HCT116 (cell line): ENCODE results near the gene OTOP2. TPM values are rescaled to one million over a fixed set of nuclear protein-coding genes. Genes with fewer than 3 reads are reported as not detected.

Experiments used
- ATAC-seq: fragments of 200-7000 bp; cut with Tn5 transposase; 2 replicates; pipeline ENCODE4 v1.9.1; 2020; ENCODE audit warnings: mild to moderate bottlenecking, moderate library complexity
- BruUV-seq: library from RNA; stranded (reverse); fragments of 400-500 nt; replicated peaks from 2 replicates; lab custom pipeline; 2021; lab: Mats Ljungman, UMichigan
- CTCF ChIA-PET: fragments of 300-600 bp; sonication (Branson Sonifier 250); formaldehyde crosslinking; loops from one replicate; lab custom pipeline; 2021; ENCODE audit warnings: antibody characterized with exemption; lab: Charles Lee
- POLR2A ChIA-PET: fragments of 300-600, 350-600 bp; sonication (Branson Sonifier 250); formaldehyde crosslinking; loops from one replicate; lab custom pipeline; 2021; ENCODE audit warnings: antibody characterized with exemption; lab: Charles Lee
- RAD21 ChIA-PET, 2 experiments: fragments of 300-600 bp; sonication (Branson Sonifier 250); formaldehyde crosslinking; loops; one replicate each; lab custom pipeline; 2023; ENCODE audit warnings: low total read pairs in 2 of 2; ENCODE audit not compliant: uncharacterized antibody in 2 of 2, unreplicated experiment in 2 of 2, low non-redundant PET in 1 of 2; lab: Charles Lee
- DNase-seq: peaks from one replicate; pipeline ENCODE4 v3.0.0-alpha.2; 2010; ENCODE audit warnings: low read depth, low spot score
- H2AFZ ChIP-seq: fragments of 200-600 bp; shearing (Covaris generic), sonication (generic); 2 replicates; pipeline ENCODE4 v1.6.1; 2017; ENCODE audit warnings: low read depth, mixed run types, mixed read lengths, antibody characterized with exemption, low read length; ENCODE audit not compliant: poor library complexity, severe bottlenecking
- H3K27ac ChIP-seq: 2 replicates; pipeline ENCODE4 v1.5.1; 2012; ENCODE audit warnings: low read depth, low read length
- H3K27me3 ChIP-seq: fragments of 200-600 bp; sonication (generic); 2 replicates; pipeline ENCODE4 v1.6.1; 2016; ENCODE audit warnings: mixed run types, low read length, mixed read lengths; ENCODE audit not compliant: insufficient read depth
- H3K36me3 ChIP-seq, 2 experiments: fragments of 200-500 bp in 1 of 2; fragments of 200-600 bp in 1 of 2; sonication (Bioruptor generic) in 1 of 2; sonication (generic) in 1 of 2; 2 replicates each; pipeline versions ENCODE4 v1.5.1 to v1.6.1; 2014 to 2016; ENCODE audit warnings: low read length in 2 of 2, inconsistent platforms in 1 of 2, mixed read lengths in 1 of 2, mixed run types in 1 of 2; ENCODE audit not compliant: insufficient read depth in 2 of 2, control insufficient read depth in 1 of 2
- H3K4me1 ChIP-seq, 2 experiments: fragments of 200-600 bp in 1 of 2; sonication (generic) in 1 of 2; 2 replicates each; pipeline versions ENCODE4 v1.5.1 to v1.6.1; 2012 to 2017; ENCODE audit warnings: low read length in 2 of 2, inconsistent platforms in 1 of 2, mild to moderate bottlenecking in 1 of 2, mixed read lengths in 1 of 2, mixed run types in 1 of 2, moderate library complexity in 1 of 2; ENCODE audit not compliant: insufficient read depth in 2 of 2, control insufficient read depth in 1 of 2
- H3K4me2 ChIP-seq: fragments of 200-600 bp; sonication (generic); 2 replicates; pipeline ENCODE4 v1.6.1; 2017; ENCODE audit warnings: mixed run types, low read length, mixed read lengths
- H3K4me3 ChIP-seq, 2 experiments: fragments of 200-600 bp in 1 of 2; sonication (generic) in 1 of 2; replicated peaks in 1 of 2; 2 replicates each; pipeline ENCODE4 v1.5.1; 2011 to 2016; ENCODE audit warnings: low read length in 2 of 2, control low read depth in 1 of 2, low read depth in 1 of 2, mild to moderate bottlenecking in 1 of 2, mixed read lengths in 1 of 2, mixed run types in 1 of 2
- H3K79me2 ChIP-seq: fragments of 200-600 bp; sonication (generic); 2 replicates; pipeline ENCODE4 v1.6.1; 2017; ENCODE audit warnings: mild to moderate bottlenecking, mixed run types, low read length, moderate library complexity, mixed read lengths; ENCODE audit not compliant: insufficient read depth
- H3K9ac ChIP-seq: fragments of 200-600 bp; sonication (generic); 2 replicates; pipeline ENCODE4 v1.6.1; 2016; ENCODE audit warnings: low read length, mixed read lengths
- H3K9me2 ChIP-seq: fragments of 200-600 bp; sonication (generic), shearing (Covaris generic); 2 replicates; pipeline ENCODE4 v1.6.1; 2017; ENCODE audit warnings: mixed run types, mild to moderate bottlenecking, moderate library complexity; ENCODE audit not compliant: insufficient read depth
- H3K9me3 ChIP-seq, 2 experiments: fragments of 200-500 bp in 1 of 2; fragments of 200-600 bp in 1 of 2; sonication (Bioruptor generic) in 1 of 2; sonication (generic) in 1 of 2; 2 replicates each; pipeline ENCODE4 v1.6.1; 2014 to 2017; ENCODE audit warnings: low read length in 2 of 2, mixed read lengths in 2 of 2, inconsistent platforms in 1 of 2, low read depth in 1 of 2, mild to moderate bottlenecking in 1 of 2, mixed run types in 1 of 2, moderate library complexity in 1 of 2; ENCODE audit not compliant: control insufficient read depth in 1 of 2, insufficient read depth in 1 of 2
- H4K20me1 ChIP-seq: fragments of 200-600 bp; sonication (generic), shearing (Covaris generic); 2 replicates; pipeline ENCODE4 v1.6.1; 2017; ENCODE audit warnings: mixed run types, mild to moderate bottlenecking, moderate library complexity; ENCODE audit not compliant: insufficient read depth
- CEBPB ChIP-seq: IDR thresholded peaks from 2 replicates; pipeline ENCODE4 v1.6.1; 2012; ENCODE audit warnings: low read depth
- ELF1 ChIP-seq: IDR thresholded peaks from 2 replicates; pipeline ENCODE4 v1.6.1; 2012; ENCODE audit warnings: low read depth, borderline replicate concordance
- EZH2 ChIP-seq: fragments of 200-600 bp; sonication (generic); IDR thresholded peaks from 2 replicates; pipeline ENCODE4 v1.6.1; 2017; ENCODE audit warnings: antibody characterized with exemption, mixed run types
- FOSL1 ChIP-seq: IDR thresholded peaks from 2 replicates; pipeline ENCODE4 v1.6.1; 2012; ENCODE audit warnings: low read depth
- JUND ChIP-seq: IDR thresholded peaks from 2 replicates; pipeline ENCODE4 v1.6.1; 2012
- POLR2A ChIP-seq: IDR thresholded peaks from 2 replicates; pipeline ENCODE4 v1.7.0; 2011; ENCODE audit warnings: borderline replicate concordance; ENCODE audit not compliant: insufficient read depth, insufficient read length; ENCODE audit errors: extremely low read depth
- POLR2AphosphoS5 ChIP-seq: IDR thresholded peaks from 2 replicates; pipeline ENCODE4 v1.6.1; 2011; ENCODE audit warnings: mild to moderate bottlenecking, low read depth, low read length, moderate library complexity
- RAD21 ChIP-seq: IDR thresholded peaks from 2 replicates; pipeline ENCODE4 v1.6.1; 2012; ENCODE audit warnings: low read depth, mild to moderate bottlenecking
- SIN3A ChIP-seq: IDR thresholded peaks from 2 replicates; pipeline ENCODE4 v1.6.1; 2012; ENCODE audit warnings: low read depth
- SRF ChIP-seq: IDR thresholded peaks from 2 replicates; pipeline ENCODE4 v1.6.1; 2012; ENCODE audit warnings: low read depth
- TCF7L2 ChIP-seq: IDR thresholded peaks from 2 replicates; pipeline ENCODE4 v1.7.0; 2011; ENCODE audit warnings: borderline replicate concordance, inconsistent platforms; ENCODE audit not compliant: insufficient read depth, insufficient read length; ENCODE audit errors: extremely low read depth
- YY1 ChIP-seq: IDR thresholded peaks from 2 replicates; pipeline ENCODE4 v1.6.1; 2011; ENCODE audit warnings: low read length, low read depth, moderate library complexity, mild to moderate bottlenecking; ENCODE audit not compliant: insufficient replicate concordance; ENCODE audit errors: extremely low read depth
- ZFX ChIP-seq: fragments of 450-650 bp; IDR thresholded peaks from 2 replicates; pipeline ENCODE4 v1.6.1; 2017
- ZNF274 ChIP-seq: fragments of 200-500 bp; sonication (Bioruptor generic); IDR thresholded peaks from 2 replicates; pipeline ENCODE4 v1.6.1; 2014; ENCODE audit warnings: mild to moderate bottlenecking, low read depth, low read length, inconsistent platforms
- intact Hi-C: fragments of 100-400 bp; cut with micrococcal nuclease; formaldehyde crosslinking; loops from 2 replicates; pipeline ENCODE4 v1.10.0; 2022
- total RNA-seq: library from RNA; stranded (reverse); gene quantifications from one replicate; pipeline ENCODE4 v1.2.1, GENCODE V29; 2021; ENCODE audit not compliant: unreplicated experiment
- TF ChIP-seq, protein P1 (sequence below): IDR thresholded peaks from 2 replicates; pipeline ENCODE4 v1.6.1; 2012
- TF ChIP-seq, protein P2 (sequence below): IDR thresholded peaks from 2 replicates; pipeline ENCODE4 v1.6.1; 2012; ENCODE audit warnings: low read depth
- TF ChIP-seq, protein P3 (sequence below): IDR thresholded peaks from 2 replicates; pipeline ENCODE4 v1.6.1; 2011; ENCODE audit warnings: mild to moderate bottlenecking, low read length, moderate library complexity; ENCODE audit not compliant: insufficient replicate concordance; ENCODE audit errors: extremely low read depth

OTOP2 gene
- total RNA-seq, 1 experiment from 2014 or later: not detected

DNA sequence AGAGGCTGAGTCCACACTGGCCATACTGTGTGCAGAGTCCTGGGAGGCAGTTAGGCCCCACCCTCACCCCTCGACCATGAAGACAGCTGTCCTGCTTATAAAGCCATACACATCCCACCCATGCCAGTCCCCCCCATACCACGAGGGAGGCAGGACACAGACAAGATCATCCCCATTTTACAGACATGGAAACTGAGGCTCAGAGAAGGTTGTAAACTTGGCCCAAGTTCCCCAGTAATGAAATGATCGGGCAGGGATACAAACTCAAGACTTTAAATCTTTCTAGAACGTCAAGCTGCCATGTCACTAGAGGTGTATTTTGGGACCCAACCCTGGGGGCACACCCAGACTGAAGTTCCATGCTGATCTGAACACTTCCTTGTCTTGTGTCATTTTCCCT is 32.0 kb downstream of the OTOP2 start:
- H3K36me3 ChIP-seq: no peaks in the 10 kb centered on the region
- POLR2A ChIA-PET: no interaction called here
- ATAC-seq: no peak
- RAD21 ChIA-PET: no interaction called here
- H4K20me1 ChIP-seq: no peaks in the 10 kb centered on the region
- no peak overlapping the region for H3K9ac ChIP-seq
- no peaks in the 10 kb centered on the region for H3K9me3 ChIP-seq
- peaks cover 9 to 21% of the 10 kb centered on the region in 2 experiments; a peak in 3 of 4 replicates for H3K4me1 ChIP-seq
- no peak overlapping the region for H3K4me2 ChIP-seq
- H3K27ac ChIP-seq: no peak overlapping the region
- TF ChIP-seq, protein P1, sequence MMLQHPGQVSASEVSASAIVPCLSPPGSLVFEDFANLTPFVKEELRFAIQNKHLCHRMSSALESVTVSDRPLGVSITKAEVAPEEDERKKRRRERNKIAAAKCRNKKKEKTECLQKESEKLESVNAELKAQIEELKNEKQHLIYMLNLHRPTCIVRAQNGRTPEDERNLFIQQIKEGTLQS: no peak
- TF ChIP-seq, protein P2, sequence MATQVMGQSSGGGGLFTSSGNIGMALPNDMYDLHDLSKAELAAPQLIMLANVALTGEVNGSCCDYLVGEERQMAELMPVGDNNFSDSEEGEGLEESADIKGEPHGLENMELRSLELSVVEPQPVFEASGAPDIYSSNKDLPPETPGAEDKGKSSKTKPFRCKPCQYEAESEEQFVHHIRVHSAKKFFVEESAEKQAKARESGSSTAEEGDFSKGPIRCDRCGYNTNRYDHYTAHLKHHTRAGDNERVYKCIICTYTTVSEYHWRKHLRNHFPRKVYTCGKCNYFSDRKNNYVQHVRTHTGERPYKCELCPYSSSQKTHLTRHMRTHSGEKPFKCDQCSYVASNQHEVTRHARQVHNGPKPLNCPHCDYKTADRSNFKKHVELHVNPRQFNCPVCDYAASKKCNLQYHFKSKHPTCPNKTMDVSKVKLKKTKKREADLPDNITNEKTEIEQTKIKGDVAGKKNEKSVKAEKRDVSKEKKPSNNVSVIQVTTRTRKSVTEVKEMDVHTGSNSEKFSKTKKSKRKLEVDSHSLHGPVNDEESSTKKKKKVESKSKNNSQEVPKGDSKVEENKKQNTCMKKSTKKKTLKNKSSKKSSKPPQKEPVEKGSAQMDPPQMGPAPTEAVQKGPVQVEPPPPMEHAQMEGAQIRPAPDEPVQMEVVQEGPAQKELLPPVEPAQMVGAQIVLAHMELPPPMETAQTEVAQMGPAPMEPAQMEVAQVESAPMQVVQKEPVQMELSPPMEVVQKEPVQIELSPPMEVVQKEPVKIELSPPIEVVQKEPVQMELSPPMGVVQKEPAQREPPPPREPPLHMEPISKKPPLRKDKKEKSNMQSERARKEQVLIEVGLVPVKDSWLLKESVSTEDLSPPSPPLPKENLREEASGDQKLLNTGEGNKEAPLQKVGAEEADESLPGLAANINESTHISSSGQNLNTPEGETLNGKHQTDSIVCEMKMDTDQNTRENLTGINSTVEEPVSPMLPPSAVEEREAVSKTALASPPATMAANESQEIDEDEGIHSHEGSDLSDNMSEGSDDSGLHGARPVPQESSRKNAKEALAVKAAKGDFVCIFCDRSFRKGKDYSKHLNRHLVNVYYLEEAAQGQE: no peak
- TF ChIP-seq ELF1 (no peak), EZH2 (no peak), SRF (no peak), FOSL1 (no peak), RAD21 (no peak), SIN3A (no peak), POLR2A (no peak), JUND (no peak), POLR2AphosphoS5 (no peak), CEBPB (no peak), YY1 (no peak), ZFX (no peak), TCF7L2 (no peak), ZNF274 (no peak)
- TF ChIP-seq, protein P3, sequence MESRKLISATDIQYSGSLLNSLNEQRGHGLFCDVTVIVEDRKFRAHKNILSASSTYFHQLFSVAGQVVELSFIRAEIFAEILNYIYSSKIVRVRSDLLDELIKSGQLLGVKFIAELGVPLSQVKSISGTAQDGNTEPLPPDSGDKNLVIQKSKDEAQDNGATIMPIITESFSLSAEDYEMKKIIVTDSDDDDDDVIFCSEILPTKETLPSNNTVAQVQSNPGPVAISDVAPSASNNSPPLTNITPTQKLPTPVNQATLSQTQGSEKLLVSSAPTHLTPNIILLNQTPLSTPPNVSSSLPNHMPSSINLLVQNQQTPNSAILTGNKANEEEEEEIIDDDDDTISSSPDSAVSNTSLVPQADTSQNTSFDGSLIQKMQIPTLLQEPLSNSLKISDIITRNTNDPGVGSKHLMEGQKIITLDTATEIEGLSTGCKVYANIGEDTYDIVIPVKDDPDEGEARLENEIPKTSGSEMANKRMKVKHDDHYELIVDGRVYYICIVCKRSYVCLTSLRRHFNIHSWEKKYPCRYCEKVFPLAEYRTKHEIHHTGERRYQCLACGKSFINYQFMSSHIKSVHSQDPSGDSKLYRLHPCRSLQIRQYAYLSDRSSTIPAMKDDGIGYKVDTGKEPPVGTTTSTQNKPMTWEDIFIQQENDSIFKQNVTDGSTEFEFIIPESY: no peak
- CTCF ChIA-PET: interaction anchor here (1.1 to 2.6 kb wide), 3 partner anchors 32 to 56 kb away, joined by 3 to 11 read pairs (median 4); partner anchors contain the start of genes MRPL58, OTOP2 and USH1G
- no TSS peak for BruUV-seq
- intact Hi-C loops: loop anchor here (5.0 kb wide), 1 partner anchor 84 kb away; the partner anchor contains the start of gene FDXR
- no peaks in the 10 kb centered on the region for H3K27me3 ChIP-seq
- no peak overlapping the region for H2AFZ ChIP-seq
- no peak overlapping the region for H3K4me3 ChIP-seq
- H3K79me2 ChIP-seq: no peaks in the 10 kb centered on the region
- no peaks in the 10 kb centered on the region for H3K9me2 ChIP-seq
- no peak for DNase-seq
